H1 (cell line): ENCODE data around the gene EFHC1.

Experiments
- BACH1 ChIP-seq: IDR thresholded peaks from 2 replicates; pipeline ENCODE4 v1.6.1; 2012; ENCODE audit warnings: low read length, improper control_type of control experiment
- CHD1 ChIP-seq: IDR thresholded peaks from 2 replicates; pipeline ENCODE4 v1.6.1; 2012; ENCODE audit warnings: low read depth, low read length, improper control_type of control experiment
- EGR1 ChIP-seq: IDR thresholded peaks from 2 replicates; pipeline ENCODE4 v1.6.1; 2011; ENCODE audit warnings: low read depth, low read length, borderline replicate concordance
- EP300 ChIP-seq, 2 experiments: IDR thresholded peaks; 1 replicate in 1 of 2; 2 replicates in 1 of 2; pipeline ENCODE4 v1.6.1; 2011 to 2012; ENCODE audit warnings: low read depth in 2 of 2, low read length in 2 of 2, mild to moderate bottlenecking in 2 of 2, borderline replicate concordance in 1 of 2, inconsistent platforms in 1 of 2, moderate library complexity in 1 of 2
- EZH2 ChIP-seq: fragments of 200-600 bp; sonication (generic); IDR thresholded peaks from 2 replicates; pipeline ENCODE4 v1.7.1; 2012; ENCODE audit warnings: low read depth, mild to moderate bottlenecking, moderate library complexity, low read length, inconsistent platforms; ENCODE audit not compliant: severe bottlenecking
- GABPA ChIP-seq: IDR thresholded peaks from 2 replicates; pipeline ENCODE4 v1.6.1; 2011; ENCODE audit warnings: mild to moderate bottlenecking, low read length, moderate library complexity, borderline replicate concordance; ENCODE audit not compliant: insufficient read depth
- HDAC6 ChIP-seq: IDR thresholded peaks from one replicate; pipeline ENCODE4 v1.7.1; 2012; ENCODE audit warnings: low read depth, mild to moderate bottlenecking, inconsistent platforms, low read length, moderate library complexity
- MAX ChIP-seq: IDR thresholded peaks from 2 replicates; pipeline ENCODE4 v1.6.1; 2012; ENCODE audit warnings: inconsistent platforms
- POLR2A ChIP-seq, 2 experiments: IDR thresholded peaks; 1 replicate in 1 of 2; 2 replicates in 1 of 2; pipeline ENCODE4 v1.6.1; 2011; ENCODE audit warnings: low read depth in 2 of 2, low read length in 2 of 2, mild to moderate bottlenecking in 2 of 2; ENCODE audit errors: control extremely low read depth in 1 of 2
- POLR2AphosphoS5 ChIP-seq: IDR thresholded peaks from 2 replicates; pipeline ENCODE4 v1.6.1; 2011; ENCODE audit warnings: low read depth, low read length
- SRF ChIP-seq: IDR thresholded peaks from 2 replicates; pipeline ENCODE4 v1.6.1; 2011; ENCODE audit warnings: mild to moderate bottlenecking, low read depth, low read length, moderate library complexity
- YY1 ChIP-seq: IDR thresholded peaks from 2 replicates; pipeline ENCODE4 v1.6.1; 2011; ENCODE audit warnings: low read depth, mild to moderate bottlenecking, low read length
- TF ChIP-seq, protein P1 (sequence below), 3 experiments: IDR thresholded peaks; 1 replicate in 2 of 3; 2 replicates in 1 of 3; pipeline versions ENCODE4 v1.5.1 to v1.6.1; 2011; ENCODE audit warnings: low read length in 3 of 3, mild to moderate bottlenecking in 3 of 3, inconsistent platforms in 2 of 3, low read depth in 1 of 3, moderate library complexity in 1 of 3; ENCODE audit not compliant: insufficient read depth in 1 of 3; ENCODE audit errors: control extremely low read depth in 1 of 3

- TF ChIP-seq, protein P1, sequence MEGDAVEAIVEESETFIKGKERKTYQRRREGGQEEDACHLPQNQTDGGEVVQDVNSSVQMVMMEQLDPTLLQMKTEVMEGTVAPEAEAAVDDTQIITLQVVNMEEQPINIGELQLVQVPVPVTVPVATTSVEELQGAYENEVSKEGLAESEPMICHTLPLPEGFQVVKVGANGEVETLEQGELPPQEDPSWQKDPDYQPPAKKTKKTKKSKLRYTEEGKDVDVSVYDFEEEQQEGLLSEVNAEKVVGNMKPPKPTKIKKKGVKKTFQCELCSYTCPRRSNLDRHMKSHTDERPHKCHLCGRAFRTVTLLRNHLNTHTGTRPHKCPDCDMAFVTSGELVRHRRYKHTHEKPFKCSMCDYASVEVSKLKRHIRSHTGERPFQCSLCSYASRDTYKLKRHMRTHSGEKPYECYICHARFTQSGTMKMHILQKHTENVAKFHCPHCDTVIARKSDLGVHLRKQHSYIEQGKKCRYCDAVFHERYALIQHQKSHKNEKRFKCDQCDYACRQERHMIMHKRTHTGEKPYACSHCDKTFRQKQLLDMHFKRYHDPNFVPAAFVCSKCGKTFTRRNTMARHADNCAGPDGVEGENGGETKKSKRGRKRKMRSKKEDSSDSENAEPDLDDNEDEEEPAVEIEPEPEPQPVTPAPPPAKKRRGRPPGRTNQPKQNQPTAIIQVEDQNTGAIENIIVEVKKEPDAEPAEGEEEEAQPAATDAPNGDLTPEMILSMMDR (IDR thresholded peaks at IDR 0.05; ENCODE audit: control extremely low read depth in 1 of 3, insufficient read depth in 1 of 3, low read depth in 1 of 3, low read length in 3 of 3) = no peak
- TF ChIP-seq EZH2 (no peak), HDAC6 (no peak), GABPA (no peak), EGR1 (no peak), CHD1 (no peak), SRF (no peak), MAX (peak; percentile 85), POLR2AphosphoS5 (no peak), YY1 (no peak), EP300 (IDR thresholded peaks at IDR 0.05; ENCODE audit: borderline replicate concordance in 1 of 2, low read depth in 2 of 2, low read length in 2 of 2) (no peak), POLR2A (IDR thresholded peaks at IDR 0.05; ENCODE audit: control extremely low read depth in 1 of 2, low read depth in 2 of 2, low read length in 2 of 2) (no peak), BACH1 (no peak)
Measured at GRCh38 chr6:52557389-52558265, 137.5 kb downstream of the EFHC1 start.
